ENCODE data around the gene GLI2. TPM values are rescaled to one million over a fixed set of nuclear protein-coding genes. Genes with fewer than 3 reads are reported as not detected.

The GLI2 gene
- total and polyA plus RNA-seq, 8 donors, result 0.45 to 2.8 (median 0.68) TPM; not detected in 1

DNA sequence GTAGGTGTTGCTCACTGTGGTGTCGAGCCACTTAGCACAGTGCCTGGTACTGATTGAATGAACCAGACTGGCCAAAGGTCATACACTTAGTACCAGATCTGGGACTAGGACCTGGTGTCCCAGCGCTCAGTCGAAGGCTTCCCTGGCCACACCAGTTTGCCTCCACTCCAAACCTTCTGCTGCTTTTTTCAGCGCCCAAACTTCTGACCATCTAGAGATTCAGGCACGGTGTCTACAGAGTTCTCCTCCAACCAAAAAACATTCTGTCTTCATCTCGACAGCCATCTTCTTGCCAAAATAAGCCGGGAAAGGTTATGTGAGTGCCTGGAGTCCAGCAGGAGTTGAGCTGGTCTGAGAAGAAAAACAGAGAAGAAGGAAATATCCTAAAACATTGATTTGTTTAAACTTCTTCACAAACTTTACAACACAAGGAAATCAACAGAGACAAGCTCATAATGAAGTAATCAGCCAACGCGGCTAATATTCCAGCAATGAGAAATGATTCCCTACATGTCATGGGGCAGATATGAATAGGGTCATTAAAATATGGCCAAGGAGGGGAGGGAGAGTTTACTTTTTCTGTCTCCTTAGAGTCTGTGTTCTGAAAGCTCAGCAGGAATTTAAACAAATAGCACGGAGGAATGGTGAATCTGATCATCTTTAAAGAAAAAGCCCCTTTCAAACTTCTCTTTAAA, 2.3 kb upstream of the GLI2 start:
- Histone ChIP-seq H3K27me3 (peaks cover 0 to 53% (median 30%) of the 10 kb centered on the region in 3 donors), H3K9me3 (no peaks in the 10 kb centered on the region), H3K27ac (peak overlapping the region in 3 of 5 donors; percentile 41 to 85 (median 52)), H3K36me3 (no peaks in the 10 kb centered on the region), H3K4me3 (no peak overlapping the region), H3K4me1 (peaks cover 34 to 43% (median 37%) of the 10 kb centered on the region in 4 donors)
- peak; percentile 13 to 52 for DNase-seq
- intact Hi-C loops (cut with DNase I; ENCODE audit: low total_unique reads), result no loop called here
- WGBS, 5 donors, result 62 to 73% (median 70%) methylated on average over 10 of the region's 10 CpGs
- no peak for TF ChIP-seq POLR2AphosphoS5 (IDR thresholded peaks at IDR 0.05)
- TF ChIP-seq, protein P1, sequence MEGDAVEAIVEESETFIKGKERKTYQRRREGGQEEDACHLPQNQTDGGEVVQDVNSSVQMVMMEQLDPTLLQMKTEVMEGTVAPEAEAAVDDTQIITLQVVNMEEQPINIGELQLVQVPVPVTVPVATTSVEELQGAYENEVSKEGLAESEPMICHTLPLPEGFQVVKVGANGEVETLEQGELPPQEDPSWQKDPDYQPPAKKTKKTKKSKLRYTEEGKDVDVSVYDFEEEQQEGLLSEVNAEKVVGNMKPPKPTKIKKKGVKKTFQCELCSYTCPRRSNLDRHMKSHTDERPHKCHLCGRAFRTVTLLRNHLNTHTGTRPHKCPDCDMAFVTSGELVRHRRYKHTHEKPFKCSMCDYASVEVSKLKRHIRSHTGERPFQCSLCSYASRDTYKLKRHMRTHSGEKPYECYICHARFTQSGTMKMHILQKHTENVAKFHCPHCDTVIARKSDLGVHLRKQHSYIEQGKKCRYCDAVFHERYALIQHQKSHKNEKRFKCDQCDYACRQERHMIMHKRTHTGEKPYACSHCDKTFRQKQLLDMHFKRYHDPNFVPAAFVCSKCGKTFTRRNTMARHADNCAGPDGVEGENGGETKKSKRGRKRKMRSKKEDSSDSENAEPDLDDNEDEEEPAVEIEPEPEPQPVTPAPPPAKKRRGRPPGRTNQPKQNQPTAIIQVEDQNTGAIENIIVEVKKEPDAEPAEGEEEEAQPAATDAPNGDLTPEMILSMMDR (IDR thresholded peaks at IDR 0.05), result no peak

GRCh38 chr2:120734930-120735651, 577 bp upstream of the GLI2 start:
- no peaks in the 10 kb centered on the region for H3K36me3 ChIP-seq
- intact Hi-C loops (cut with DNase I; ENCODE audit: low total_unique reads), result no loop called here
- H3K9me3 ChIP-seq, result no peaks in the 10 kb centered on the region
- DNase-seq, result peak; percentile 22 to 66
- TF ChIP-seq POLR2A (IDR thresholded peaks at IDR 0.05) (no peak), EP300 (IDR thresholded peaks at IDR 0.05) (no peak), POLR2AphosphoS5 (IDR thresholded peaks at IDR 0.05) (no peak)
- TF ChIP-seq, protein P1 (IDR thresholded peaks at IDR 0.05), result no peak
- 10 to 18% (median 16%) methylated on average over 26 to 40 of the region's 40 CpGs for WGBS, 5 donors
- peaks cover 0 to 67% (median 34%) of the 10 kb centered on the region in 3 donors for H3K27me3 ChIP-seq
- H3K4me3 ChIP-seq, result peak overlapping the region; percentile 52 to 64 (median 59)
- peak overlapping the region in 4 of 5 donors; percentile 52 to 86 (median 84) for H3K27ac ChIP-seq
- H3K4me1 ChIP-seq, result peaks cover 34 to 57% (median 47%) of the 10 kb centered on the region in 4 donors

- peak; percentile 25 to 60 for DNase-seq
- peak overlapping the region; percentile 52 to 64 (median 59) for H3K4me3 ChIP-seq
- peaks cover 4 to 78% (median 39%) of the 10 kb centered on the region in 3 donors for H3K27me3 ChIP-seq
- TF ChIP-seq, protein P1 (IDR thresholded peaks at IDR 0.05), result no peak
- TF ChIP-seq POLR2AphosphoS5 (IDR thresholded peaks at IDR 0.05) (no peak), EP300 (IDR thresholded peaks at IDR 0.05) (no peak), POLR2A (IDR thresholded peaks at IDR 0.05) (no peak)
- H3K9me3 ChIP-seq, result no peaks in the 10 kb centered on the region
- intact Hi-C loops (cut with DNase I; ENCODE audit: low total_unique reads), result no loop called here
- WGBS, 5 donors, result 0 to 4% (median 1%) methylated on average over 9 to 38 of the region's 38 CpGs
- peak overlapping the region; percentile 52 to 86 (median 84) for H3K27ac ChIP-seq
- no peaks in the 10 kb centered on the region for H3K36me3 ChIP-seq
- peaks cover 37 to 68% (median 55%) of the 10 kb centered on the region in 4 donors for H3K4me1 ChIP-seq
Measured at GRCh38 chr2:120736202-120736623, 545 bp downstream of the GLI2 start.

- Histone ChIP-seq H3K4me3 (peak overlapping the region; percentile 52 to 64 (median 59)), H3K9me3 (no peaks in the 10 kb centered on the region), H3K4me1 (peaks cover 42 to 74% (median 61%) of the 10 kb centered on the region in 4 donors), H3K27me3 (peaks cover 4 to 83% (median 45%) of the 10 kb centered on the region in 3 donors), H3K36me3 (no peaks in the 10 kb centered on the region), H3K27ac (peak overlapping the region; percentile 52 to 86 (median 84))
- WGBS, 5 donors, result 1 to 12% (median 2%) methylated on average over 35 to 48 of the region's 48 CpGs
- TF ChIP-seq, protein P1 (IDR thresholded peaks at IDR 0.05), result no peak
- intact Hi-C loops (cut with DNase I; ENCODE audit: low total_unique reads), result no loop called here
- peak; percentile 34 to 93 for DNase-seq
Measured at GRCh38 chr2:120736624-120737339, 1.1 kb downstream of the GLI2 start.
